ENCODE results near the gene PDE4D. TPM values are rescaled to one million over a fixed set of nuclear protein-coding genes. Genes with fewer than 3 reads are reported as not detected.

The PDE4D gene
- 162 and 290 TPM in 2 replicates for total RNA-seq

DNA sequence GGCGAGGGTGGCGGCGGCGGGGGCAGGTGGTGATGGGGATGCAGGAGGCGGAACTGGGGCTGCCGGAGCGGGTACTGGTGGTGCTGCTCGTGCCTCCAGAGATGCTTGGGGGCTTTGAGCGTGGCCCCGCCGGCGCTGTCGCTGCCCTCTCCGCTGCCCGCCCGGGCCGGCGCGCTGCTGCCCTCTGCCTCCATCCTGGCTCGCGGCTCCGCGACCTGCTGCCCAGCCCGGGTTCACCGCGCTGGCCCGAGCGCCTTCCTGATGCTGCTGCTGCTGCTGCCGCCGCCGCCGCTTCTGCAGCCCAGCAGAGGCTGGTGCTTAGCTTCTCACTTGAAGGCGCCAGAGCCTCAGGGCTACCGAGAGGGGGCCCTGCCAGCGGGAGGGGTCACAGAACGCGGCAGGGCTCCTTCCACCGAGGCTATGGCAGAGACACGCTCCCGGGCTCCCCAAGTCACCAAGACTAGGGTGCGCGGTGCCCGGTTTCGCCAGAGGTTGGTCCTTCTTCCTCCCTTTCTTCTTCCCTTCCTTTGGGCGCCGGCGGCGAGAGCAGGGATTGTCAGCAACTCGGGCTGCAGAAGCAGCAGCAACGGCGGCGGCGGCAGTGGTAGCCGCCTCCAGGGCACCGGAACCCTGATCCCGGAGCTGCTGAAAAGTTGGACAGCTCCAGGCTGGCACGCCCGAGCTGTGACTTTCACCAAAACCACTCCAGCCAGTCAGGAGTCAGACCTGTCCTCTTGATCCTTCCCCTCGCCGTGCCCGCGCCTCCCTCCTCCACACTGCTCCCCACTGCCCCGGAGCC lies at the start of gene PDE4D:
Gene PDE4D, minus strand, starts transcription at position 298 of the 799 bp plus-strand sequence.

Small RNA genes lying within 50 kb of the gene (small RNA-seq; reads per million reads assigned to genes)
- gene MIR582, result 26.1 reads per million, percentile 97 among the genes with 10 or more reads in this experiment

All from placental epithelial cell (primary cell).